Spleen (tissue), 11 donors: ENCODE measurements around the gene TRPM8. TPM values are rescaled to one million over a fixed set of nuclear protein-coding genes. Genes with fewer than 3 reads are reported as not detected.

Experiments used
- DNase-seq: peaks from one replicate; pipeline ENCODE4 v3.0.0-alpha.2; 2020
- H3K27ac ChIP-seq, 8 donors: fragments of 200-600 bp; sonication (generic) in 7 of 8; 1 replicate in 4 of 8; 2 replicates in 4 of 8; pipeline versions ENCODE4 v1.5.0 to v1.8.0; 2016 to 2021; ENCODE audit warnings: inconsistent platforms in 4 of 8, mild to moderate bottlenecking in 4 of 8, moderate library complexity in 1 of 8
- H3K27me3 ChIP-seq, 7 donors: fragments of 200-600 bp; sonication (generic) in 6 of 7; replicated peaks in 1 of 7; 1 replicate in 4 of 7; 2 replicates in 3 of 7; pipeline versions ENCODE4 v1.5.0 to v1.8.0; 2016 to 2021; ENCODE audit warnings: inconsistent platforms in 3 of 7, mild to moderate bottlenecking in 1 of 7
- H3K36me3 ChIP-seq, 6 donors: fragments of 200-600 bp; sonication (generic) in 5 of 6; 1 replicate in 4 of 6; 2 replicates in 2 of 6; pipeline versions ENCODE4 v1.5.0 to v1.8.0; 2016 to 2021; ENCODE audit warnings: inconsistent platforms in 2 of 6
- H3K4me1 ChIP-seq, 6 donors: fragments of 200-600 bp; sonication (generic) in 5 of 6; 1 replicate in 3 of 6; 2 replicates in 3 of 6; pipeline versions ENCODE4 v1.5.0 to v1.8.0; 2016 to 2021; ENCODE audit warnings: inconsistent platforms in 3 of 6
- H3K4me3 ChIP-seq, 8 donors: fragments of 200-600 bp; sonication (generic) in 7 of 8; 1 replicate in 4 of 8; 2 replicates in 4 of 8; pipeline versions ENCODE4 v1.5.0 to v1.8.0; 2016 to 2021; ENCODE audit warnings: inconsistent platforms in 4 of 8, mild to moderate bottlenecking in 4 of 8, moderate library complexity in 2 of 8
- H3K9me3 ChIP-seq, 8 donors: fragments of 200-600 bp; sonication (generic) in 7 of 8; 1 replicate in 4 of 8; 2 replicates in 4 of 8; pipeline versions ENCODE4 v1.5.0 to v1.8.0; 2016 to 2021; ENCODE audit warnings: inconsistent platforms in 4 of 8
- POLR2A ChIP-seq, 3 donors: fragments of 450-650 bp; IDR thresholded peaks; one replicate each; pipeline ENCODE4 v1.5.1; 2017; ENCODE audit warnings: antibody characterized with exemption in 3 of 3, mild to moderate bottlenecking in 1 of 3
- POLR2AphosphoS5 ChIP-seq, 3 donors: sonication (generic); formaldehyde crosslinking; IDR thresholded peaks; one replicate each; pipeline ENCODE4 v1.5.1; 2017; ENCODE audit warnings: antibody characterized with exemption in 3 of 3
- WGBS, 5 donors: extraction: QIAGEN DNeasy Blood & Tissue Kit in 3 of 5; methylation state at CpG; one replicate each; pipeline versions ENCODE4 v1.1.5 to v1.1.7; 2013 to 2018; 5-methylcytosine and 5-hydroxymethylcytosine counted together
- intact Hi-C: fragments of 100-400 bp; cut with DNase I; formaldehyde crosslinking; loops from one replicate; pipeline ENCODE4 v1.15.0; 2023; ENCODE audit warnings: low total_unique reads
- polyA plus RNA-seq, 3 donors: library from polyadenylated mRNA; stranded (reverse); fragments of 200-250 nt; gene quantifications; one replicate each; pipeline ENCODE4 v1.2.1, GENCODE V29; 2013
- total RNA-seq, 7 donors: library from RNA; depleted of rRNA in 3 of 7; stranded (reverse); fragments of >200 nt in 3 of 7; fragmentation: NEBNext Ultra II Directional in 4 of 7; extraction: Animal tissue kit (Norgen Biotek cat#: 25700) in 4 of 7; gene quantifications; one replicate each; pipeline versions ENCODE4 v1.1.0 to v1.2.1, GENCODE V29; 2016 to 2021
- TF ChIP-seq, protein P1 (sequence below), 11 experiments: fragments of 200-600 bp in 7 of 11; fragments of 450-650 bp in 4 of 11; sonication (generic) in 4 of 11; IDR thresholded peaks in 8 of 11; conservative IDR thresholded peaks in 3 of 11; 1 replicate in 7 of 11; 2 replicates in 4 of 11; pipeline versions ENCODE4 v1.4.0 to v1.8.0; 2016 to 2021; ENCODE audit warnings: antibody characterized with exemption in 11 of 11, inconsistent platforms in 4 of 11, mild to moderate bottlenecking in 1 of 11
- donor health status: healthy with polysubstance abuse.
- donor health status: DM: no; HTN: no; CAD: no; lungs with moderate emphysema.
- donor health status: DM: no; HTN: no; CAD: no.
- donor health status: Bipolar disorder and iron deficiency.
- donor health status: healthy.
- donor health status: DM: no; HTN: no; CAD: no.
- donor health status: DM: yes; HTN: yes; CAD: no.

The TRPM8 gene
- total and polyA plus RNA-seq, 10 donors, result 0.02 to 0.06 TPM; not detected in 8

DNA sequence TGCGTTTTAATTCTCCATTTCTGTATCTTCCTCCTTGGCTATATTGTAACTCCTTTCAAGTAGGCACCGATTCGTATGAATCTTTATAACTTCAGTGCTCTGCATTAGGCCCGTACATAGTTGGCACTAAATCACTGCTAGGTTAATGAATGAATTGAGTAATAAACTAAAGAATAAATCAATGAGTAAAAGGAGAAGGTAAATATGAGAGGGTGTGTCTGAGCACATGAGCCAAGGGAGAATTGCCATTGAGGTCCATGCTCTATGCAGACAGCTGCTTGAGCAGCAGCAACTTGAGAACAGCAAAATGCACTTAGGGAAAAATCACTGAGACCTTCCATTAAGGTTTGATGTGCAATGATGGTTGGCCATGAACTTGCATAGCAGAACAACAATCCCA, 11.2 kb upstream of the TRPM8 start:
- Histone ChIP-seq H3K9me3 (no peaks in the 10 kb centered on the region), H3K4me1 (no peaks in the 10 kb centered on the region), H3K27ac (no peak overlapping the region), H3K27me3 (peaks cover 0 to 49% (median 0%) of the 10 kb centered on the region in 7 donors), H3K36me3 (no peaks in the 10 kb centered on the region), H3K4me3 (no peak overlapping the region)
- WGBS, 5 donors, result 90 to 95% (median 91%) methylated on average over 4 of the region's 4 CpGs
- DNase-seq, result no peak
- TF ChIP-seq POLR2A (IDR thresholded peaks at IDR 0.05), result no peak
- intact Hi-C loops, result no loop called here

- H3K4me3 ChIP-seq, result no peak overlapping the region
- DNase-seq, result no peak
- peaks cover 0 to 46% (median 0%) of the 10 kb centered on the region in 7 donors for H3K27me3 ChIP-seq
- 85 to 96% (median 89%) methylated on average over 3 of the region's 3 CpGs for WGBS, 5 donors
- intact Hi-C loops, result no loop called here
- no peak for TF ChIP-seq POLR2A (IDR thresholded peaks at IDR 0.05)
- TF ChIP-seq, protein P1, sequence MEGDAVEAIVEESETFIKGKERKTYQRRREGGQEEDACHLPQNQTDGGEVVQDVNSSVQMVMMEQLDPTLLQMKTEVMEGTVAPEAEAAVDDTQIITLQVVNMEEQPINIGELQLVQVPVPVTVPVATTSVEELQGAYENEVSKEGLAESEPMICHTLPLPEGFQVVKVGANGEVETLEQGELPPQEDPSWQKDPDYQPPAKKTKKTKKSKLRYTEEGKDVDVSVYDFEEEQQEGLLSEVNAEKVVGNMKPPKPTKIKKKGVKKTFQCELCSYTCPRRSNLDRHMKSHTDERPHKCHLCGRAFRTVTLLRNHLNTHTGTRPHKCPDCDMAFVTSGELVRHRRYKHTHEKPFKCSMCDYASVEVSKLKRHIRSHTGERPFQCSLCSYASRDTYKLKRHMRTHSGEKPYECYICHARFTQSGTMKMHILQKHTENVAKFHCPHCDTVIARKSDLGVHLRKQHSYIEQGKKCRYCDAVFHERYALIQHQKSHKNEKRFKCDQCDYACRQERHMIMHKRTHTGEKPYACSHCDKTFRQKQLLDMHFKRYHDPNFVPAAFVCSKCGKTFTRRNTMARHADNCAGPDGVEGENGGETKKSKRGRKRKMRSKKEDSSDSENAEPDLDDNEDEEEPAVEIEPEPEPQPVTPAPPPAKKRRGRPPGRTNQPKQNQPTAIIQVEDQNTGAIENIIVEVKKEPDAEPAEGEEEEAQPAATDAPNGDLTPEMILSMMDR (IDR thresholded peaks at IDR 0.05 in 8 of 11, conservative IDR thresholded peaks at IDR 0.05 in 3 of 11), result no peak
- no peak for TF ChIP-seq POLR2AphosphoS5 (IDR thresholded peaks at IDR 0.05)
- H3K27ac ChIP-seq, result no peak overlapping the region
- H3K4me1 ChIP-seq, result no peaks in the 10 kb centered on the region
- no peaks in the 10 kb centered on the region for H3K36me3 ChIP-seq
- H3K9me3 ChIP-seq, result no peaks in the 10 kb centered on the region
These were observed 9.5 kb upstream of the TRPM8 start for GRCh38 chr2:233907627-233908026.

DNA sequence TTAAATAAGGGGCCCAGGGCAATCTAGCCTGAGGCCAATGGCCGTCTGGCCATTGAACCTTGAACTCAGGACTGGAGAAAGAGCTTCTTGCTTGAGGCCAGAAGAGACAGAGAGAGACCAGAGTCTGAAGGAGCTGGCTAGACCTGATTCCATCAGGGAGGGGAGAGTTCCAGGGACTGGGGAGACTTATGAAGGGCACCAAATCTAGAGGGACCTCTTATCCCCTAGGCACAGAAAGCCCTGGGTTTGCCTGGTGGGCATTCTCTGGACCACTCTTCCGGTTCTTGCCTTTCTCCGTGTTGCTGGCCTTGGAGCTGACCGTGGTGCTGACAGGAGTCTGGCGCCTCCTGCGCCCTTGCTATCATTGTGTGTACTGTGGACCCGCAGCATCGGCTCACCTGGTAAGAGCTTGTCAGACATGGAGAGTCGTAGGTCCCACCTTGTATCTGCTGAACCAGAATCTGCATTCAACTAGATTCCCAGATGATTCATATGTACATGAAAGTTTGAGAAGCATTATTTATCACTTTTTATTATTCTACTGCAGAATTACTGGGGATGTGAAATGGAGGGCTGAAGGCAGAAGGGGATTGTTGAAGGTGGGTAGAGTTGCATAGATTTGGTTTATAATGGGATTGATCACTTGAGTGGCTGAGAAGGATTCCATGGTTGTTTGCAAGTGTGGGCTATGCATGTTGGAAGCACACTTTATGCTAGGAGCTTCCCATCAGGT, 4.3 kb upstream of the TRPM8 start:
- WGBS, 5 donors, result 20 to 30% (median 24%) methylated on average over 7 to 9 of the region's 9 CpGs
- intact Hi-C loops, result no loop called here
- H3K27me3 ChIP-seq, result peaks cover 0 to 62% (median 0%) of the 10 kb centered on the region in 7 donors
- no peak overlapping the region for H3K27ac ChIP-seq
- no peaks in the 10 kb centered on the region for H3K36me3 ChIP-seq
- no peaks in the 10 kb centered on the region for H3K9me3 ChIP-seq
- H3K4me1 ChIP-seq, result no peaks in the 10 kb centered on the region
- TF ChIP-seq POLR2AphosphoS5 (IDR thresholded peaks at IDR 0.05) (no peak), POLR2A (IDR thresholded peaks at IDR 0.05) (no peak)
- TF ChIP-seq, protein P1 (IDR thresholded peaks at IDR 0.05 in 8 of 11, conservative IDR thresholded peaks at IDR 0.05 in 3 of 11), result no peak
- H3K4me3 ChIP-seq, result no peak overlapping the region
- DNase-seq, result no peak

- no peaks in the 10 kb centered on the region for H3K9me3 ChIP-seq
- intact Hi-C loops, result no loop called here
- no peaks in the 10 kb centered on the region for H3K4me1 ChIP-seq
- no peak for DNase-seq
- no peak overlapping the region for H3K4me3 ChIP-seq
- no peak overlapping the region for H3K27ac ChIP-seq
- no peaks in the 10 kb centered on the region for H3K36me3 ChIP-seq
- no peak for TF ChIP-seq POLR2A (IDR thresholded peaks at IDR 0.05)
- no peak for TF ChIP-seq POLR2AphosphoS5 (IDR thresholded peaks at IDR 0.05)
- TF ChIP-seq, protein P1 (IDR thresholded peaks at IDR 0.05 in 8 of 11, conservative IDR thresholded peaks at IDR 0.05 in 3 of 11), result no peak
- 25 to 33% (median 27%) methylated on average over 2 of the region's 2 CpGs for WGBS, 5 donors
- H3K27me3 ChIP-seq, result peaks cover 0 to 71% (median 4%) of the 10 kb centered on the region in 7 donors
These were observed 2.0 kb upstream of the TRPM8 start for GRCh38 chr2:233915128-233915527.
